Measurements from ENCODE around the gene SAPCD2.

The SAPCD2 gene

DNA sequence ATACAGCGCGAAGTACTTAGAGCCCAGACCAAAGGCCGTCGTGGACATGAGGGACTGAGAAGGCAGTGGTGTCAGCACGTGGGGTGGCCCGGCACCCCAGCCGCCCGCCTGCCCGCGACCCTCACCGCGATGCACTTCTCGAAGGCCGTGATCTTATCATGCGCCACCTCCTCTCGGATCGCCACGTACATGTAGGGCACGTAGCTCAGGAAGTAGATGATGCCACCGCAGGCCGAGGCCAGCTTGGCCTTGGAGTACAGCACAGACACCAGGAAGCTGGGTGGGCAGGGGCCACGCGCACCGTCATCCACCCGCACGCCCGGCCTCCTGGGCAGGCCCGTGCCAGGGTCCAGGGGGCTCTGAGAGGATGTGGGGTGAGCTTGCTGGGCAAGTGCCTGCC lies 53.3 kb downstream of the SAPCD2 start:
- DNase-seq (ENCODE audit: low read depth), result no peak

DNA sequence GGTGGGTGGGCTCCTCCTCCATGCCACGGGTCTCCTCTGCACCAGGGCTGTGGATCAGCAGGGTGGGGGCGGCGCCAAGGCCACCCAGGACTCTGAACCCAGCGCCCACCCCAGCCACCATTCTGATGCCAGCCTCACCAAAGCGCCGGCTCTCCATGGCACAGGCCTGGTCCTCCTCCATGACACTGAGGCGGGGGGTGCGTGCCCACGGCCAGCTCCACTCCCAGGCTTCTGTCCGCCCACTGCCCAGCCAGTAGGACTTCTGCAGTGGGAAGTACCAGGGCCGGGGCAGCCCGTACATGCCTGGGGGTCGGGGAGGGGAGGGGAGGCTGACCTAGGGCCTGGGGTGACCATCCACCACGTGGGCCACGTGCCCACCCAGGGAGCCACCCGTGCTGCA lies 53.9 kb downstream of the SAPCD2 start:
- no peak for DNase-seq (ENCODE audit: low read depth)

DNA sequence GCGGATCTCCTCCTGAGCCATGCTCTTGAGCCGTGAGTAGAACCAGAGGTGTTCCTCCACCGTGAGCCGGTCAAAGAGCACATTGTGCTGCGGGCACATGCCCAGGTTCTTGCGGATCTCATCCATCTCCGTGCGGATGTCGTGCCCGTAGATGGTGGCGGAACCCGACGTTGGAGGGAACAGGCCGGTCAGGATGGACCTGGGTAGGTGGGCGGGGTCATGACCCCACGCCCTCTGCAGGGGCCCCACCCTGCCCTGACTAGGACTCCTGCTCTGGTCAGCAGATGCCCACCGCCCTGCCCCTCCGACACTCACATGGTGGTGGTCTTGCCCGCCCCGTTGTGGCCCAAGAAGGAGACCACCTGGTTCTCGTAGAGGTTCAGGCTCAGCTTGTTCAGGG lies 54.4 kb downstream of the SAPCD2 start:
- DNase-seq (ENCODE audit: low read depth), result no peak

DNA sequence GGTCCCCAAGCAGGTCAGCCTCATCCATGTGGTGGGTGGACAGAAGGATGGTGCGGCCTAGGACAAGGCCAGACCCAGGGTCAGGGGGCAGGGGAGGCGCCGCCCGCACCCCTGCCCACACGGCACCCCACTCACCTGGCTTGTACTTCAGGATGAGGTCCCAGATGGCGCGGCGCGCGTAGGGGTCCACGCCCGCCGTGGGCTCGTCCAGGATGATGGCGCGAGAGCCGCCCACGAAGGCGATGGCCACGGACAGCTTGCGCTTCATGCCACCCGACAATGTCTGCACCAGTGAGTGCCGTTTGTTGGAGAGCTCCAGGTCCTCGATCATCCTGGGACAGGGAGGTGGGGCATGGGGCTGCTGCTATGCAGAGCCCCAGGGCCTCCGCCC lies 54.8 kb downstream of the SAPCD2 start:
- DNase-seq (ENCODE audit: low read depth), result no peak

DNA sequence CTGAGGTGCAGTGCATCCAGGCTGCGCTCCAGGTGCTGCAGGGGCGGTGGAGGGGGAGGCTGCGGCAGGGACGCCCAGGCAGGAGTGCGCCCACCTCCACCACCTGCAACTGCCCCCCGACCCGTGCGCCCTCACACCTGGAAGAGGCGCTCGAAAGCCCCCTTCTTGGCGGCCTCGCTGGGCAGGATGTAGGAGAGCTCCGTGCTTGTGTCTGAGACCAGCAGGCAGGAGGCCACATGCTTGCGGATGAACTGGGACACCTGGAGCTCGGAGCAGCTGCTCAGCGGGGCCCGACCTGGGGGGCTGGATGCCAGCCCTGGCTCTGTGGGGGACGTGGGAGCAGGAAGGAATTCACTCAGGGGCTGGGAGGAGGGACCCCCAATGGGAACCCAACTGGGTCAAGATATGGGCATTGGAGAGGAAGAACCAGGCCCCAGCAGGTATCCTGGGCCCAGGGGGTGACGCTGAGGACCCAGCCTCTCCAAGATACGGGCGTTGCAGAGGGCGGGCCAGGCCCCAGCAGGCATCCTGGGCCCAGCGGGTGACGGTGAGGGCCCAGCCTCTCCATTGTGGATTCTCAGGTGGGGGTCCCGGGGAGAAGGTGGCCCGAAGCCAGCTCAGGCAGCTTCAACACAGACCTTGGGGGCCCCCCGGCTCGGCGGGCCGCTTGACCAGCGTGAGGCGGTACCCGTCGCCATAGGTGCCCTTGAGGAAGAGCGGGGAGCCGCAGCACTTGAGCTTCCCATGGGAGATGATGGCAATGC lies 55.4 kb downstream of the SAPCD2 start:
- no peak for DNase-seq (ENCODE audit: low read depth)

DNA sequence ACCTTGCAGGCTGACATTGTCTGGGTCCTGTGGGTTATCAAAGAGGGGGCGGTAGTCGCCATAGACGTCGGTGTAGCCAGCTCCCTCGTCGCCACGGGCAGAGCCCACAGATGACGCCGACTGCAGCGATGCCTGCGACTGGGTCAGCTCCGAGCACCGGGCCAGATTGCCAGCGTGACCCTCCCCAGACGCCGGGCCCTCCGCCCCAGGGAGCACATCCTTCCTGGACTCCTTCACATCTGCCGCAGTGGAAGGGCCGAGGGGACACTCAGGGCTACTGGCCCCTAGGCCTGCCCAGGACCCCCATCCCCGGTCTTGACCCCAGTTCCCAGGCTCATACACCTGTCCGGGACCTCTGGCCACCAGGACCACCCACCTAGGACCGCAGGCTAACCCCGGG lies 56.2 kb downstream of the SAPCD2 start:
- no peak for DNase-seq (ENCODE audit: low read depth)

DNA sequence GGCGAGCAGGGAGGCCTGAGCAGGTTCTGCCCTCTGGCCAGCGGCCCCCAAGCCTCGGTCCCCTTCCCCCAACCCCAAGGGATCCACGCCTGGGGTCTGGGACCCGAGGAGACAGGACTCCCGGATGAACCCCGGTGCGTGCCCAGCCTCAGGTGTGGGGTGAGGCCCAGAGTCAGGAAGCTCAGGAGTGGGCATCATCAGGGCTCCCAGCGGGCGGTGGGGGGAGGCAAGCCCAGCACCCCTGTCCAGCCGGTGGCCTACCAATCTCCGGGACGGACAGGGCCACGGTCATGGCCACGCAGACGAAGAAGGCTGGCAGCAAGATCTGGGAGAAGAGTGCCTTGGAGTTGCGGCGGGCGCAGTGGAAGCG lies 56.8 kb downstream of the SAPCD2 start:
- DNase-seq (ENCODE audit: low read depth), result no peak

DNA sequence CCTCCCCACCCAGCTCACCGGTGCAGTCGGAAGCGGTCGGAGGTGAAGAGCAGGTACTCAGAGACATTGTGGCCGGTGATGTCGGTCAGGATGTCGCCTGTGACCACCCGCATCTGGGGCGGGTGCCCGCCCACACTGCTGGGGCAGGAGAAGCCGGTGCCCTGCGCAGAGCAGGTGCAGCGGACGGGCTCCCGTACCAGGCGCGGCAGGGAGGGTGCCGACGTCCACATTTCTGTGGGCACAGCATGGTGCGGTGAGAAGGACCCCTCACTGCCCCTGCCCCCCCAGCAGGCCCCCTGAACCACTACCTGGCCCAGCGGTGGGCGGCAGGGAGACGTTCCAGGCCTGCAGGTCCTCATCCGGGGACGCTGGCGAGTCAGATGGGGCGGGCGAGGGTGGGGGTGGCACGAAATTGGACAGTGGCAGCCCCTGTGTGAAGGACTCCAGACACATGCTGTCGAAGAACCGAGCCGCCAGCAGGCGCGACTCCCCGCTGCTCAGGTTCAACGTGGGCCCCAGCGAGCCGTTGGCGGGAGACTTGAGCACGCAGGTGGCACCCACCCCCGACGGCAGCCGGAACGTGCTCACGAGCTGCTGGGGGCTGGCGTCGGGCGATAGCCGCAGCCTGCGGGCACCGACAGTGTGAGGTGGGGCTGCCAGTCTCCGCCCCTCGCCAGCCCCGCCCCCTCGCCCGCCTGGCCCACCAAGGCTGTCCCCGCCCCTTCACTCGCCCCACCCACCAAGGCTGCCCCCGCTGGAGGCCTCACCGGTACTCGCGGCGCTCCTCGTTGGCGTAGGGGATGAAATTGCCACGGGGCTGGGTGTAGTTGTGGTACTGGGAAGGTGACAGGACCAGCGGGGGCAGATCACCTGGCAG lies 57.4 kb downstream of the SAPCD2 start:
- DNase-seq (ENCODE audit: low read depth), result no peak

All from HS-5 (cell line).